ENCODE measurements around the gene HBA1.
"Not testable (repeated sequence)": the region's sequence is repeated elsewhere in the genome, so short reads cannot be mapped to it uniquely, and the experiment has no call there.

The HBA1 gene

GRCh38 chr16:160242-160641 lies 16.2 kb upstream of the HBA1 start:
- not testable (repeated sequence) for DNase-seq

- DNase-seq = no peak
Observed at GRCh38 chr16:160691-161190, 15.7 kb upstream of the HBA1 start.

GRCh38 chr16:162271-162991 lies 14.0 kb upstream of the HBA1 start:
- no peak for DNase-seq

GRCh38 chr16:163139-163538 lies 13.3 kb upstream of the HBA1 start:
- DNase-seq = not testable (repeated sequence)

GRCh38 chr16:163696-164095 lies 12.8 kb upstream of the HBA1 start:
- not testable (repeated sequence) for DNase-seq

GRCh38 chr16:164134-164823 lies 12.2 kb upstream of the HBA1 start:
- DNase-seq = not testable (repeated sequence)

GRCh38 chr16:164827-165538 lies 11.5 kb upstream of the HBA1 start:
- no peak for DNase-seq

- no peak for DNase-seq
Observed at GRCh38 chr16:165539-166374, 10.7 kb upstream of the HBA1 start, which contains the start of gene HBM. HBM (plus strand) TSS chr16:165978; CDS start chr16:165998, 20 bp downstream.

- DNase-seq = no peak
Observed at GRCh38 chr16:166375-167121, 9.9 kb upstream of the HBA1 start.

GRCh38 chr16:167122-167690 lies 9.3 kb upstream of the HBA1 start:
- DNase-seq = no peak

GRCh38 chr16:168424-168823 lies 8.1 kb upstream of the HBA1 start:
- DNase-seq = no peak

GRCh38 chr16:169014-169413 lies 7.5 kb upstream of the HBA1 start:
- no peak for DNase-seq

GRCh38 chr16:170088-170507 lies 6.4 kb upstream of the HBA1 start:
- DNase-seq = not testable (repeated sequence)

- no peak for DNase-seq
Observed at GRCh38 chr16:170788-171187, 5.7 kb upstream of the HBA1 start.

- not testable (repeated sequence) for DNase-seq
Observed at GRCh38 chr16:172374-172941, 4.0 kb upstream of the HBA1 start, which contains the start of gene HBA2. HBA2 (plus strand) TSS chr16:172876; CDS start chr16:172913, 37 bp downstream.

GRCh38 chr16:173211-173854 lies 3.1 kb upstream of the HBA1 start:
- not testable (repeated sequence) for DNase-seq

GRCh38 chr16:173928-174769 lies 2.3 kb upstream of the HBA1 start:
- DNase-seq = not testable (repeated sequence)

- no peak for DNase-seq
Observed at GRCh38 chr16:175011-175949, 1.2 kb upstream of the HBA1 start.

Data from activated CD4-positive, alpha-beta T cell treated with anti-CD3 and anti-CD28 coated beads for 1 hour (primary cell).